ENCODE results near the gene CNTNAP2. TPM values are rescaled to one million over a fixed set of nuclear protein-coding genes. Genes with fewer than 3 reads are reported as not detected.

The CNTNAP2 gene
- total and polyA plus RNA-seq, 11 donors = 0.01 to 2.6 (median 0.31) TPM; not detected in 3

GRCh38 chr7:146494952-146495596, 378.5 kb downstream of the CNTNAP2 start:
- ATAC-seq (no peak), DNase-seq (no peak)
- no peak for TF ChIP-seq CTCF (IDR thresholded peaks at IDR 0.05)
- TF ChIP-seq POLR2A (IDR thresholded peaks at IDR 0.05) = no peak
- H3K4me3 ChIP-seq = no peak overlapping the region
- no peaks in the 10 kb centered on the region for H3K27me3 ChIP-seq
- WGBS, 4 donors = 59 to 68% (median 65%) methylated on average over 6 of the region's 6 CpGs
- no peak overlapping the region for H3K27ac ChIP-seq
- no peaks in the 10 kb centered on the region for H3K4me1 ChIP-seq
- H3K36me3 ChIP-seq = no peaks in the 10 kb centered on the region
- intact Hi-C loops (cut with DNase I) = no loop called here
- H3K9me3 ChIP-seq = peaks cover 0 to 16% (median 0%) of the 10 kb centered on the region in 12 donors

- Histone ChIP-seq H3K9me3 (peaks cover 0 to 12% (median 0%) of the 10 kb centered on the region in 12 donors), H3K27ac (no peak overlapping the region), H3K36me3 (no peaks in the 10 kb centered on the region), H3K4me1 (no peaks in the 10 kb centered on the region), H3K4me3 (no peak overlapping the region), H3K27me3 (no peaks in the 10 kb centered on the region)
- intact Hi-C loops (cut with DNase I) = no loop called here
- ATAC-seq (no peak), DNase-seq (no peak)
- WGBS, 4 donors = 41 to 60% (median 50%) methylated on average over 2 of the region's 2 CpGs
- no peak for TF ChIP-seq CTCF (IDR thresholded peaks at IDR 0.05)
- TF ChIP-seq POLR2A (IDR thresholded peaks at IDR 0.05) = no peak
Measured at GRCh38 chr7:146496657-146497056, 380.1 kb downstream of the CNTNAP2 start.

- 55 to 66% (median 59%) methylated on average over 2 of the region's 2 CpGs for WGBS, 4 donors
- intact Hi-C loops (cut with DNase I) = no loop called here
Measured at GRCh38 chr7:146499970-146500369, 383.4 kb downstream of the CNTNAP2 start.

GRCh38 chr7:146503844-146504243, 387.2 kb downstream of the CNTNAP2 start:
- no peaks in the 10 kb centered on the region for H3K27me3 ChIP-seq
- H3K36me3 ChIP-seq = no peaks in the 10 kb centered on the region
- no peak overlapping the region for H3K4me3 ChIP-seq
- H3K4me1 ChIP-seq = no peaks in the 10 kb centered on the region
- WGBS, 4 donors = 85 to 92% (median 89%) methylated on average over 5 of the region's 5 CpGs
- no peak overlapping the region for H3K27ac ChIP-seq
- intact Hi-C loops (cut with DNase I) = no loop called here
- peaks cover 0 to 27% (median 0%) of the 10 kb centered on the region in 12 donors for H3K9me3 ChIP-seq
- DNase-seq (no peak), ATAC-seq (no peak)
- TF ChIP-seq POLR2A (IDR thresholded peaks at IDR 0.05) = no peak
- no peak for TF ChIP-seq CTCF (IDR thresholded peaks at IDR 0.05)

More at GRCh38 chr7:146499970-146500369, 383.4 kb downstream of the CNTNAP2 start:
- DNase-seq (no peak), ATAC-seq (no peak)
- TF ChIP-seq POLR2A (IDR thresholded peaks at IDR 0.05) = no peak
- Histone ChIP-seq H3K9me3 (peaks cover 0 to 26% (median 0%) of the 10 kb centered on the region in 12 donors), H3K36me3 (no peaks in the 10 kb centered on the region), H3K4me3 (no peak overlapping the region), H3K4me1 (no peaks in the 10 kb centered on the region), H3K27me3 (no peaks in the 10 kb centered on the region), H3K27ac (no peak overlapping the region)

All from heart left ventricle (tissue), 16 donors.